PFSK-1 (cell line): ENCODE results near the gene FOXJ3.

Experiments used
- FOXP2 ChIP-seq: optimal IDR thresholded peaks from 2 replicates; pipeline ENCODE3; 2011; ENCODE audit warnings: borderline replicate concordance, control low read depth, inconsistent platforms; ENCODE audit not compliant: insufficient read depth; ENCODE audit errors: extremely low read length, extremely low read depth
- POLR2AphosphoS5 ChIP-seq: IDR thresholded peaks from 2 replicates; pipeline ENCODE4 v1.6.1; 2012; ENCODE audit warnings: low read depth, mild to moderate bottlenecking, control low read depth, low read length, moderate library complexity

GRCh38 chr1:42295816-42296215, 39.2 kb downstream of the FOXJ3 start:
- TF ChIP-seq POLR2AphosphoS5 (no peak), FOXP2 (no peak)
